GM18870 (cell line): Measurements from ENCODE around the gene HUNK.
"Not testable (repeated sequence)": the region's sequence is repeated elsewhere in the genome, so short reads cannot be mapped to it uniquely, and the experiment has no call there.

Source experiments
- ATAC-seq: cut with Tn5 transposase; IDR thresholded peaks from one replicate; pipeline ENCODE4 v1.9.1; 2021; ENCODE audit warnings: moderate library complexity; ENCODE audit not compliant: unreplicated experiment

Gene HUNK

GRCh38 chr21:31870472-31871193, 2.2 kb upstream of the HUNK start:
- no peak for ATAC-seq

- not testable (repeated sequence) for ATAC-seq
Observed at GRCh38 chr21:31871371-31871770, 1.4 kb upstream of the HUNK start.

GRCh38 chr21:31872072-31872451, 758 bp upstream of the HUNK start:
- no peak for ATAC-seq

- ATAC-seq = no peak
Observed at GRCh38 chr21:31873275-31873695, 465 bp downstream of the HUNK start.

GRCh38 chr21:31873696-31874599, 1.1 kb downstream of the HUNK start:
- ATAC-seq = no peak

- no peak for ATAC-seq
Observed at GRCh38 chr21:31874812-31875212, 2.0 kb downstream of the HUNK start.

GRCh38 chr21:31875496-31876015, 2.7 kb downstream of the HUNK start:
- ATAC-seq = no peak

GRCh38 chr21:31877463-31877957, 4.7 kb downstream of the HUNK start:
- ATAC-seq = no peak

- no peak for ATAC-seq
Observed at GRCh38 chr21:31878831-31879230, 6.0 kb downstream of the HUNK start.

- no peak for ATAC-seq
Observed at GRCh38 chr21:31879241-31879650, 6.4 kb downstream of the HUNK start.

- ATAC-seq = no peak
Observed at GRCh38 chr21:31879911-31880310, 7.1 kb downstream of the HUNK start.

- ATAC-seq = no peak
Observed at GRCh38 chr21:31880816-31881215, 8.0 kb downstream of the HUNK start.

- ATAC-seq = no peak
Observed at GRCh38 chr21:31882711-31883110, 9.9 kb downstream of the HUNK start.

GRCh38 chr21:31885146-31885545, 12.3 kb downstream of the HUNK start:
- no peak for ATAC-seq

- ATAC-seq = no peak
Observed at GRCh38 chr21:31886915-31887314, 14.1 kb downstream of the HUNK start.

- no peak for ATAC-seq
Observed at GRCh38 chr21:31887391-31887841, 14.6 kb downstream of the HUNK start.

GRCh38 chr21:31888936-31889371, 16.1 kb downstream of the HUNK start:
- ATAC-seq = no peak

- no peak for ATAC-seq
Observed at GRCh38 chr21:31889460-31889859, 16.6 kb downstream of the HUNK start.

- ATAC-seq = no peak
Observed at GRCh38 chr21:31892686-31893085, 19.9 kb downstream of the HUNK start.

- no peak for ATAC-seq
Observed at GRCh38 chr21:31893851-31894415, 21.1 kb downstream of the HUNK start.

- ATAC-seq = no peak
Observed at GRCh38 chr21:31894457-31894856, 21.6 kb downstream of the HUNK start.
